Suppressor macrophage treated with lipopolysaccharide for 1 hour (primary cell): ENCODE measurements around the gene NR1I3.

Experiments
- DNase-seq, 3 donors: peaks; one replicate each; pipeline ENCODE4 v3.0.0-alpha.2; 2020 to 2022

NR1I3 gene

DNA sequence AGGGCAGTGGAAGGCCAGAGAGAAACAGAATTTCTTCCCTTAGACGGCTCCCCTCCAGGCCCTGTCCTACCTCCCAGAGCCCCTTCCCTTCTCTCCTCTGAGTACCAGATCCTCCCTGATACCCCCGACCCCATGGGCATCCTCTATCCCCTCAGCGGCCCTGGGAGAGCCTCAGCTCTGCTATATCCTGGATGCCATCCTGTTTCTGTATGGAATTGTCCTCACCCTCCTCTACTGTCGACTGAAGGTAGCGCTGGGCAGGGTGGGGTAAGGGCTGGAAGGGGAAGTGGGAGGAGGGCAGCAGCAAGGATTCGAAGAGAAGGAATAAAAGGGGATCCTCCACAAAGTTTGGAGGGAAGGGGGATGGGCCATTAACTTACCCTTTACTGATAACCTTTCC, 20.2 kb downstream of the NR1I3 start:
- peak in 1 of 3 donors; percentile 35 for DNase-seq

DNA sequence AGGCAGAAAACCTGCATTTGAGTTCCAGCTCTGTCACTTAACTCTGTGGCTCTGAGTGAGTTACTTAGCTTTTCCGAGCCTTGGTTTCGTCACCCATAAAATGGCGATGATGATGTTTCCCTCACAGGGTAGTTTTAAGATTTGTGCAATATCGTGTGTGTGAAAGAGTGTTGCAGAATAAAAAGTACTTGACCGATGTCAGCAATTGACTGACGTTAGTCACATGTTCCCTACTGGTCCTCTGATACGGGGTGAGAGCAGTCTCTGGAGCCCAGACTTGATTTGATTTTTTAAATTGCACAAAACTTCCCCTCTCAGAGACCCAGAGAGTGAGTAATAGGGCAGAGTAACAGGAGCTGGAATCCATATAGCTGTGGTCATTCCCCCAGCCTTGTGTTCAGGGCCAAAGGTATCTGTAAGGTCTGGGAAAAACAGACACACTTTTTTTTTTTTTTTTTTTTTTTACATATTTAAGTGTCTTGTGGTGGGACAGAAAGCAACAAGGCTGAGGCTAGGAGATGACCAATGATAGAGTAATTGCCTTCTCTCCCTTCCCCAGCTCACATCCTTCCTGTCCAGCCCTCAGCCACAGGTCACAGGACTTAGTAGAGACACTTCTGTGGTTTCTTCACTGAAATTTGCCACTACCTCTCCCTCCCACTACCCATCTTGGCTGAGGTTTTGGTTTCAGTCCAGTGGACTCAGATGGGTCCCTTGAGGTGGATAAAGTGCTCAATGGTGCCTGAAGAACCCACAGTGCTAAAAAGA, 20.9 kb downstream of the NR1I3 start:
- DNase-seq, result peak; percentile 89 to 99 (median 98)

DNA sequence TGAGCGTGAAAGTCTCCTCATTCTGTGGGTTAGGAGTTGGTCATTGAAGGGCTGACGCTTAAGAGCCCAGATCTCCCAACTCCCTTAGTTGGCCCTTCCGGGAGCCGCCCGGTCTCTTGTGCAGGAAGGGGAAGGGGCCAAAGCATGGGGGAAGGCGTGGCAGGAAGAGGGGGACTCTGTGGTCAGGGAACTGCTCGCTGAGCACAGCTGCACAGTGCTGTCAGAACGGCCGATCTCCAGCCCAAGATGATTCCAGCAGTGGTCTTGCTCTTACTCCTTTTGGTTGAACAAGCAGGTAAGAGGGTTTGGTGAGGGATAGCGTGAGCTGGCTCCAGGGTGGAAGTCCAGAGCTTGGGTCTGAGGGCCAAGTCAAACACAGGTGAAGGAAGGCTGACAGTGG, 22.9 kb downstream of the NR1I3 start, which contains the start of gene FCER1G:
Gene FCER1G (plus strand): TSS at position 220 of the 400 bp plus-strand sequence. CDS start 27 bp downstream, at position 247.
- peak; percentile 82 to 91 (median 89) for DNase-seq

DNA sequence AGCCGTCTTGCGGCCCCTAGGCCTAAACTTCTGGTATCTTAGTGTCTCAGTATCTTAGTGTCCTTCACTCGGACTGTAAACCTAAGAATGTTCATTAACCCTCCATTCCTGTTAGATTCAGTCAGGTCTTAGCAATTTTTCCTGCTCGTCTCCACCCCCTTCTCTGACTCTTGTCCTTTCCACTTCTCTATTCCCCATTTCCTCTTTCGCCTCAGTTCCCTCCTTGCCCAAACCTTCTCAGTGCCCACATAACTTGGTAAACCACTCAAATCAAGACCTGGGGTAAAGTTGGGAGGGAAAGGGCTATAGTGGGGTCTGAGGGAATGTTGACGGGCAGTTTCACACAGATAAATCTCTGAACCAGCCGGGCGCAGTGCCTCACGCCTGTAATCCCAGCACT, 23.6 kb downstream of the NR1I3 start:
- DNase-seq, result peak; percentile 70 to 76 (median 73)

DNA sequence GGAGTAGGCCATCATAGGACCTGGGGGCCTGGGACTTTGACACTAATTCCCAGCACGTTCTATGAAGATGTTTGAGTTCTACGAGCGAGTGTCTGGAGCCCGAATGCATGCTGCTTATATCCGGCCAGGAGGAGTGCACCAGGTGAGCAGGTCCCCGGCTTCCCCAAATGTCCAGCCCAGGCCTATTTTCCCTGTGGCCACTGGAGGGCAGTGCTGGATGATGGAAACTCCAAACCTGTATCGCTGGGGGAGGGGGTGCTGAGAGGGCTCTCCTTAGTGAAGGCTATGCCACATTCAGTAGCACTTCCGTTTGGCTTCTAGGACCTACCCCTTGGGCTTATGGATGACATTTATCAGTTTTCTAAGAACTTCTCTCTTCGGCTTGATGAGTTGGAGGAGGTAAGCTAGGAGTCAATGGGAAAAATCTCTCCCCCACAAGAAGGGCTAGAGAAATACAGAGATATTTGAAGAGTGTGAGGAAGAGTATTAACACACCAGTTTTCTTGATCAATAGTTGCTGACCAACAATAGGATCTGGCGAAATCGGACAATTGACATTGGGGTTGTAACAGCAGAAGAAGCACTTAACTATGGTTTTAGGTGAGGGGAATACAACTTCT, 28.1 kb downstream of the NR1I3 start:
- peak; percentile 87 to 91 (median 87) for DNase-seq

DNA sequence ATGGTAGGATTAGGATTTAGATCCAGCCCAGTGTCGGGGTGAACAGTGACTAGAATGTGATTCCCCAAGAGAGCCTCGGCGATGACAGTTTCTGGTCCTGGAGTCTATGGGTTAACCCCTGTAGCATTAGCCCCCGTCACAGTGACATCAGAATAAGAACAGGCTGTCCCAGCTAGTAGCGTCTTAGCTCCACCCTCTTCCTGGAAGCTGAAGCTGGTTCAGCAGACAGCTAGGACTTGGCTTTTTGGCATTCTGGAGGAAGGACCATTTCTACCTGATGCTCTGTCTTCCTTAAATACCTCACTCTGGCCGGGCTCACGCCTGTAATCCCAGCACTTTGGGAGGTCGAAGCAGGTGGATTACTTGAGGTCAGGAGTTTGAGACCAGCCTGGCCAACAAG, 30.8 kb downstream of the NR1I3 start:
- no peak for DNase-seq

DNA sequence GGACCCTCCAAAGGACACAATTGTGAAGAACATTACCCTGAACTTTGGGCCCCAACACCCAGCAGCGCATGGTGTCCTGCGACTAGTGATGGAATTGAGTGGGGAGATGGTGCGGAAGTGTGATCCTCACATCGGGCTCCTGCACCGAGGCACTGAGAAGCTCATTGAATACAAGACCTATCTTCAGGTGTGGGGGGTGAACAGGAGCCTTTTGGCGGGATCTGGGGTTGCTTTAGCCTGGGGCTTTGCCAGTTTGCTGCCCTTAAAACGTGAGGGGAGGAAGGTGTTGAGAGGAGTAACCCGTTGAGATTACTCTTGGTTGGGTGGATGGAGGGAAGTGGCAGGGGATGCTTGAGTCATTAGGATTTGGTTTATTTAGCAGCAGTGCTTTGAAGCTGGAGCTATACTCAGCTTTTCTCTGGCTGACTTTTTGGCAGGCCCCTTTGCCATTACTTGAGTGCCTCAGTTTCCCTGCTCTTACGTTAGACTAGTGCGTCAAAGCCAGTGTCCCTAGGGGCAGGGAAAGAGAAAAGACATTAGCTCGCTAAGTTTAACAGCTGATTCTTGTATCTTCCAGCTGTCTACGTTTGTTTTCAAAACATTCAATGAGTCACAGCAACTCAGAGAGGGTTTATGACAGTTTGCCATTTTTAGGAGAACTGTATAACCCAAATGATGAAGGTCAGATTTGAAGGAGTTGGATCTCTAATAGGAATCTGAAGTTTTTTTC, 31.4 kb downstream of the NR1I3 start:
- DNase-seq, result no peak

DNA sequence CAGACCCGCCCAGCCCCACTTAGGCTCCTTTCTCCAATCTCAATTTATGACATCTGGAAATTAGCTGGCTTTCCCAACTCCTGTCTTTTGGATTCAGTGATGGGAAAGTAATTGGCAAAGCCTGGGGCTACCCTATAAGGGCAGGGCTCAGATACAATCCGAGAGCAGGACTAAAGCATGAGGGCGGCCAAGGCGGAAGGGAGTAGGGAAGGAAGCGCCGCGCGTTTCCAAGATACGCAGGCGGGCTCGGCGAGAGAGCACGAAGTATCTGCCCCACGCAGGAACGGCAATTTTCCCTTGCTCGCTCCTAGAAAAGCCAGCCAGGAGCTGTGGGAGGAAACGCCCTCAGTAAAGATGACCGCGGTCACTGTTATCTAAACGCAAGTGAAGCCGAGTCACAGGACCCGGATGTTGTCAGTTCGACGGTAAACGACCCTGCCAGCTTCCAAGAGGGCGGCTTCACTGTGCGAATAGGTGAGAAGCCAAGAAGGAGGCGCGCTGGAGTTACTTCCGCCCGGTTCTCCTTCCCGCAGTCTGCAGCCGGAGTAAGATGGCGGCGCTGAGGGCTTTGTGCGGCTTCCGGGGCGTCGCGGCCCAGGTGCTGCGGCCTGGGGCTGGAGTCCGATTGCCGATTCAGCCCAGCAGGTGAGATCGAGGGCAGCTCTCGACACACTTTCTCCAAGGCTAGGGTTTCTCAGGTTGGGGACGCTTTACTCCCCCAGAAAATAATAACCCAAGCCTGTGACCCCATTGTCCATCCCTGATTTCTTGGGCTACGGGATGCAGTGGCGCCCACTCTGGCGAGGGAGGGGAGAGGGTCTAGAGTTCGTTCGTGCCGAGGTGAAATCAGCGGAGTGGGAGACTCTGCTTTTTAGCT, 35.9 kb downstream of the NR1I3 start, which contains the start of gene NDUFS2:
Gene NDUFS2 (plus strand): TSS at position 532 of the 877 bp plus-strand sequence. CDS start 19 bp downstream, at position 551.
- DNase-seq, result peak; percentile 97 to 99 (median 98)

DNA sequence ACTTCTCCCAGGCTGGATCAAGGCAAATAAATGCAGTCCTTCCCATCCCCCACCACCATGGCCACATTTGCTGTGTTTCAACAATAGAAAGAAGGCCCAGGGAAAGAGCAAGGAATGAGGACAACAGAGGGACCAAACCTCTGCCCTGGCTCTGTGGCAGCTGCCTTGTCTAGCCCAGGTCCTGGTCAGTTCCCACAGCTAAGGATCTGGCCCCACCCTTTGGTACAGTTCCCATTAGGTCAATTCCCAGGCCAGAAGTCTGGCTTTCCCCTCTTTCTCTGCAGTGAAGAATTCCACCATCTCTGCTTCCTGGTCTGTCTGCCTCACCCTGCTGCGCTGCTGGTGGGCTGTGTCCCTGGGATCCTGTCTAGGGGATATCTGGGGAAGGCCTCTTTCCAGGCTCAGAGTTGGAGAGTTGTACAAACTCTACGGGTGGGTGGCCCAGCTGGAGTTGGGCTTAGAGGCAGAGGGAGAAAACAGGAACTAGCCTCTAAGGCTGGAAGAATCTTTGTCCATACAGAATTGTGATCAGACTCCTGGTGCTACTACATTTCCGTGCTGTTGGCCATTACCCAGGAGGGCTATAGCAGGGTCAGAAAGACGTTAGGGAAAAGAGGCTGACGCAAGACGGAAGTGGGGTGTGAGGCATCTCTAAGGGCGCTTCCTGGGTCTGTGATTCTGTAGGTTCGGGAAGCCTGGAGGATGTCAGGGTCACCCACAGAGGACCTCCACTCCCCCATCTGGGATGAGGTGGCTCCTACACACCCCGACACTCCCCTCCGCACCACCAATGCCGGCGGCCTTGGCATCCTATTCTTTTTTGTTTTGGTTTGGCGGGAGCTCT, 36.8 kb downstream of the NR1I3 start:
- DNase-seq, result peak; percentile 51 to 76 (median 65)

DNA sequence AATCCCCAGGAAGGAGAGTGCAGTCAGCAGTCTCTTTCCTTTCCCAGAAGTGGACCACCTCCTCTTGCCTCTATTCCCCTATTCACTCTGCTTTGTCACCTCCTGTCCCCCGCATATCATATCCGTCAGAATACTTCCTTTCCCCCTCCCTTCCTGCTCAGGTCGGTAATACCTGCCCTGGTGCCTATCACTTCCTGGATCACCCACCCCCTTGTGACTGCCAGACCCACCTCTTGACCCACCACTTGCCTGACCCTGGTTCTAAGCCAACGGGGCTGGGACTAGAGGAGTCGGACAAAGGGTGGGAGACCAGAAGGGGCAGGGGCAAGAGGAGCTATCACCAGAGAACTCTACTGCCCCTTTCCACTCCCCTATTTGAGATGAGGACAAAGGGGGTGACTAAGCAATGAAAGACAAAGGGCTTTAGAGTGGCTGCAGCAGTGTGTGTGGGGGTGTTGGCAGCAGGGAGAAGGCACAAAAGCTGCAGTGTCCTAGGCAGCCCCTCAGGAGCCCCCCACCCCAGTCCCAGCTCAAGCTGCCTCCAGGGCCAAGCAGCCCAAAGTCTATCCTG, 37.5 kb downstream of the NR1I3 start:
- DNase-seq, result peak in 2 of 3 donors; percentile 30 to 46

DNA sequence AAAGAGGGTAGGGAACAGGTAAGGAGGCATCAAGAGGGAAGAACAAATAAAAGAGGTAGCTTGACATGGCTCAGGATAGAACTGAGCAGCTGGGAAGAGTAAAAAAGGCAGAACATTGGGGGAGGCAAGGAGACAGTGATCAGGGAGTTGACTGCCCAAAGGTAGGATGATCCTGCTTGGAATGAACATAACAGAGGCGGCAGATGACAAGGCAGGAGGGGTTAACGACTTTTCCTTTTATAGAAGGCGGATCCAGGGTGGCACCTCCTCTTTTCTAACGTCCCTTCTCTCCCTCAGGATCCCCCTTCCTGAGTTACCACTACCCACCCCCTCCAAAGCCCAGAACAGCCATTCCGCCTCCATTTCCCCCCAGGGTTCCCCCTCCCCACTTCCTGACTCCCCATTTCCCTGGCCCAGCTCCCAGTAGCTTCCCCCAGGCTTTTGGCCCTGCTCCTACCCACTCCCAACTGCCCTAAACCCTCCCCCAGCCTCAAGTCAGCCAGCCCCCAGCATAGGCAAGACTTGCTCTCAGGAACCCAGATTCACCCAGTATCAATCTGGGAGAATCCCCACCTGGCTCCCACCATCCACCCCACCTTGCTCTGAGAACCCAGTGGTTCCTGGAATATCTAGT, 38.4 kb downstream of the NR1I3 start:
- DNase-seq, result no peak

DNA sequence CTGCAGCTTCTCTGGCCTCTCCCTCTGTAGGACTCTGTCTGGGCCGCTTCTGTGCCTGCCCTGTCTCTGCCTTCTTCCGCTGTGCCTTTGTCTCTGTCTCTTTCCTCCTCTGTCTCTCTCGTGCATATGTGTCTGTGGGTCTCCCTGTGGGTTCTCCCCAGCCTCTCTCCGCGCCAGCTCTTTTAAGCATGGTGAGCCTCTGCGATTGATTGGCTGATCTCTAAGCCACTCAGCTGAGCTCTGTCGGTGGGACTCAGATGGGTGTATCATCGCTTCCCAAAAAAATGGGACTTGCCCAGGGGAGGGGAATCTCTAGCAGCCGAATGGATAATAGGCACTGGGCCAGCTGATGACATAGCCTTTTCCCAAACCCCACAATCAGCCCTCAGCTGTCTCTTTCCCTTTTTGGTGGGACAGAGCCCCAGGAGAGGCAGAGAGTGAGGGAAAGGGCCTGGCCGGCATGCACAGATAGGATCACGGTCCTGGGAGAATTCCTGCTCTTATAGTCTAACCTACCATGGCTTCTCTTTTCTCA, 39.0 kb downstream of the NR1I3 start, which contains the start of gene ADAMTS4:
Gene ADAMTS4 (minus strand): TSS at position 158 of the 535 bp plus-strand sequence. CDS start 427 bp downstream, outside the sequence.
- DNase-seq, result peak; percentile 56 to 83 (median 74)

DNA sequence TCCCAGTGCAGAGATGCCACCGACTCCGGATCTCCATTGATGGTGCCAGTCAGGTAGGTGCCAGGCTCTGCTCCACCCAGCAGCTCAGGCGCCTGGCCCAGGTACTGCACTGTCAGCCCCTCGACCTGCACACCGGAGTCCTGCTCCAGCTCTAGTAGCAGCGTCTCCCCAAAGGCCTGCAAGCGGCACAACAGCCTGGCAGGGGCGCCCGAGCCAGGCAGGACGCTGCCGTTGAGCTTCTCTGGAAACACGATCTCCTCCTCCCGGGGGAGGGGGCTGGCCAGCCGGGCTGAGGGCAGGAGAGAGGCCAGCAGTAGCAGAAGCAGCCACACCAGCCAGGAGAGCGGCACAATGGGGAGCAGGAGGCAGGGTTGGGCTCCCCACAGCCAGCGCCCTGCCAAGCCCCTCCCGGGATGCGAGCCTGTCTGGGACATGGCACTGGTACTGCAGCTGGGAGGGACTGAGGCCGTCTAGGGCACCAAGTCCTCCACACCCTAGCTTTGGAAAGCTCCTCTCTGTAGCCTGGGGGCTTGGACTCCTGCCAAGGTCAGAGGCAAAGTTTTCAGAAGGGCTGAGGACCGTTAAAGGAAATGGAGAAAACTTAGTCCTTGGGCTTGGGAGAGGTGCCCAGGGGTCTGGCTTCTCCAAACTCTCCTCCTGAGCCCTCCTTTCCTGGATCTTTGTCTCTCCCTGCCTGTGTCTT, 39.7 kb downstream of the NR1I3 start:
- DNase-seq, result no peak

DNA sequence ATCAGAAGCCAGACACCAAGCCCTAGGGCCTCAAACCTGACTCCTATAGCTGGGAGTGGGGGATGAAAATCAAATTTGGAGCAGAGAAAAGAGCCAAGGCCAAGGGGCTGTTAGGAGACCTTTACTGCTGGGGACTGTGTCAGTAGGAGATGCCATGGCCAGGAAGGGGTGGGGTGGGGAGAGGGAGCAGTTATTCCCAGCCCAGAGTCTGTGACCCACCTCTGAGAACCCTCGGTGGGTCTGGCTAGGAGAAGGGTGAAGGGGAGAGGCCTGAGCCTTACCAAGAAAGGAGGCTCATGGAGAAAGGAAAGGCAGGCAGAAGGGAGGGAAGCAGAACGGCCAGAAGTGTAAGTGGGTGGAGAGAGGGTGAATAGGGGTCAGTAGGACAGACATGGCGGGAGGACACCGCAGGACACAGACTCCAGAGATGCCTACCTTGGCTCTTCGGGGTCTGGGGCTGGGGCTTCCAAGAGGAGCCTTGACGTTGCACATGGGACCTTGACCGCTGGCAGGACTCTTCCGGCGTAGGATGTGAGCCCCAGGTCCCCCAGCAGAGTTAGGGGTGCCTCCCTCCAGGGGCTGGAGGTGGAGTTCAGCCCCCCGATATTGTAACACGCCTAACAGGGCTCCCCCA, 40.3 kb downstream of the NR1I3 start:
- no peak for DNase-seq

DNA sequence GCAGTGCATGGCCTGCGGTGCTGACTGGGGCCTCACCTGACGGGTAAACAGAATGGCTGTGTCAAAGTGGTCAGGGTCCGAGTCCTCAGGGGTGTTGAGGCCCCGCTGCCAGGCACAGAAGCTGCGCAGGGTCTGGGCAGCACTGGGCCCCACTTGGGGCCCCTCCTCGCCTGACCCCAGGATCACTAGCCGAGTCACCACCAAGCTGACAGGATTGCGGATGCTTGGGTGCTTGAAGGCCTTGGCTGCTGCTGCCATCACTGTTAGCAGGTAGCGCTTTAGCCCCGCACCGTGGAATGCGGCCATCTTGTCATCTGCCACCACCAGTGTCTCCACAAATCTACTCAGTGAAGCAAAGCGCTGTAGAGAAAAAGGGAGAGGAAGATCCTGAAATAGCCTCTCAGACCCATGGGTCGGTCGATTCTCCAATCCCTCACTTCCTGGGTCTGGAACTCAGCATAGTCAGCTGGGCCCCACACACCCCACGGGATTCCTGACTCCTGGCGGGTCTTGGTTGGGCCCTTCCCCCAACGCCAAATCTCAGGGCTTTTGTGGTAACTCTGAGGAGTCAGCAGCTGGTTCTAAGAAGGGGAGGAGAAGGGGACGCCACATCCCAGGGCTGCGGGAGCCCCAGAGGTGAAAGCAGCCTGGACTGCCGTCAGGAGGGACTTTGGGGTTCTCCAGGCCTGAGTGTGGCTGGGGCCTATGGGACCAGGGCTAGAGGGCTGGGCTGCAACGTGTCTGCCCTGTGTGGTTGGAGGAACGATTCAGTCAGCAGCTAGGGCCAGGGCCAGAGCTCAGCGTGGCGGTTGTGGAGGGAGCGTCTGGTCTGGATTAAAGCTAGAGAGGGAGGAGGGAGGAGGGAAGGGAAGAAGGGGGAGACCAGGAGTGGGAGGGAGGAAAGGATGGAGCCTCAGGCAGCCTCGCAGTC, 41.2 kb downstream of the NR1I3 start:
- DNase-seq, result no peak

DNA sequence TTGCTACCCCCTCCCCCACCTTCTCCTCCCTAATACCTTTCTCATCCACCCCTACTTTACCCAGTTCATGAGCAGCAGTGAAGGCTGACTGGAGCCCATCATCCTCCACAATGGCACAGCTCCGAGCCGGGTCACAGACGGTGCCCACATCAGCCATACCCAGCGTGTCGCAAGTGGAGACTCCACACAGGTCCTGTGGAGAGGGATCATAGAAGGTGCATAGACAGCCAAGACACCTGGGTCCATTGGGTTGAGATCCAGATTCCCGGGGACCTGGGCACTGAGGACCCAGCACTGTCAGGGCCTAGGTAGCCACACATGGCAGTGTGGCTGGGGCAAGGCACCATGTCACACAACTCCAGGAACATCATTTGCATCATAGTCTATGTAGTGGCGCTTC, 41.9 kb downstream of the NR1I3 start:
- DNase-seq, result no peak

DNA sequence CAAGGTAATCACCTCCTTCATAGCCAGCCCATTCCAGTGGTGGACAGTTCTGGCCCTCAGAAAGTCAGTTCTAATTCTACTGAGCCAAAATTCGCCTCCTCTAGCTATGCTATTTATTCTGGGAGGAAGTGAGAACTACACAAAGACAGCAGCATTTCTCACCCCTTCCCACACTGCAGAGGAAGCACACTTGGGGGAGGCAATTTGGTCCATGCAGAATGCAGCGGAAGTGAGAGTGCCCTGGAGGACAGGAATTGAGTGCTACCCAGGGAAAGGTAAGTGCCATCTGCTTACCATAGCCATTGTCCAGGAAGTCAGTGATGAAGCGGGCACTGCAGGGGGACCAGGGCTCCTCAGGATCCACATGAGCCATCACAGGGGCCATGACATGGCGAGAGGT, 42.8 kb downstream of the NR1I3 start:
- DNase-seq, result peak; percentile 65 to 73 (median 68)
